Measurements from ENCODE around the gene CDH11. TPM values are rescaled to one million over a fixed set of nuclear protein-coding genes. Genes with fewer than 3 reads are reported as not detected.

The CDH11 gene
- total and polyA plus RNA-seq, 10 of the 15 experiments (the other 5 are each of a cell fraction or from before 2014, with no cell fraction given) = 0.31 to 9.7 (median 0.87) TPM

GRCh38 chr16:65111306-65111705 is 10.6 kb downstream of the CDH11 start (continued):
- no peak for TF ChIP-seq PRDM15 (CRISPR knock-in tag; IDR thresholded peaks at IDR 0.05)
- no peak for TF ChIP-seq GABPA (IDR thresholded peaks at IDR 0.05; ENCODE audit: low read depth)
- no peak for TF ChIP-seq SMC3 (IDR thresholded peaks at IDR 0.05; ENCODE audit: borderline replicate concordance, low read length)
- TF ChIP-seq CBX3 (IDR thresholded peaks at IDR 0.05; ENCODE audit: borderline replicate concordance, low read depth) = no peak
- no peak for TF ChIP-seq TCF12 (IDR thresholded peaks at IDR 0.05; ENCODE audit: low read depth, low read length)

DNA sequence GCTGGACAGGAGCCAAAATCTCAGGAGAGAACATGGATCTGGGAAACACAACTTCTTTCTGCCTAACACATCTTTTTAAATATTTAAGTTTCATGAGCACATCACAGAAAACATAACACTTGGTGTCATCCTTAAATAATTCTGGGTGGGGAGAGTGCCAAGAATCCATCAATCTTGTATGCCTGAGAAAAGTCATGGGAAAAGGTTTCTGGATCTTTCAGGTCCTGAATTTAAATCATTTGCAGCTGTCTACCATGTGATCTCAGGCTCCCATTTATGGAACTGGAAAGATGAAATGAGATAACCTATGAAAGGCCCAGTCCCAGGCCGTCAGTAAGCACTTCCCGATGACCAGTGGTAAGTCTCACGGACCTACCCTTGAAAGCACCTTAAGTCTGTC is 15.1 kb downstream of the CDH11 start:
- H4K20me1 ChIP-seq (ENCODE audit: control insufficient read depth, insufficient read depth) = no peaks in the 10 kb centered on the region
- H3K4me2 ChIP-seq (ENCODE audit: control insufficient read depth, insufficient read depth) = no peak overlapping the region
- no peak for TF ChIP-seq IKZF2 (IDR thresholded peaks at IDR 0.05)
- no peak for TF ChIP-seq RELA (IDR thresholded peaks at IDR 0.05; ENCODE audit: borderline replicate concordance, partially characterized antibody)
- TF ChIP-seq LARP7 (IDR thresholded peaks at IDR 0.05) = no peak
- TF ChIP-seq MEF2A (IDR thresholded peaks at IDR 0.05; ENCODE audit: insufficient read depth, low read depth, low read length) = no peak
- no peak for TF ChIP-seq GATAD2B (conservative IDR thresholded peaks at IDR 0.05; ENCODE audit: low read depth)
- TF ChIP-seq HDAC6 (IDR thresholded peaks at IDR 0.05; ENCODE audit: unreplicated experiment) = no peak
- no peak for TF ChIP-seq EZH2 (IDR thresholded peaks at IDR 0.05; ENCODE audit: borderline replicate concordance, control insufficient read depth, low read depth, low read length)
- no peak for TF ChIP-seq PML (IDR thresholded peaks at IDR 0.05; ENCODE audit: low read length)
- TF ChIP-seq, protein P1, sequence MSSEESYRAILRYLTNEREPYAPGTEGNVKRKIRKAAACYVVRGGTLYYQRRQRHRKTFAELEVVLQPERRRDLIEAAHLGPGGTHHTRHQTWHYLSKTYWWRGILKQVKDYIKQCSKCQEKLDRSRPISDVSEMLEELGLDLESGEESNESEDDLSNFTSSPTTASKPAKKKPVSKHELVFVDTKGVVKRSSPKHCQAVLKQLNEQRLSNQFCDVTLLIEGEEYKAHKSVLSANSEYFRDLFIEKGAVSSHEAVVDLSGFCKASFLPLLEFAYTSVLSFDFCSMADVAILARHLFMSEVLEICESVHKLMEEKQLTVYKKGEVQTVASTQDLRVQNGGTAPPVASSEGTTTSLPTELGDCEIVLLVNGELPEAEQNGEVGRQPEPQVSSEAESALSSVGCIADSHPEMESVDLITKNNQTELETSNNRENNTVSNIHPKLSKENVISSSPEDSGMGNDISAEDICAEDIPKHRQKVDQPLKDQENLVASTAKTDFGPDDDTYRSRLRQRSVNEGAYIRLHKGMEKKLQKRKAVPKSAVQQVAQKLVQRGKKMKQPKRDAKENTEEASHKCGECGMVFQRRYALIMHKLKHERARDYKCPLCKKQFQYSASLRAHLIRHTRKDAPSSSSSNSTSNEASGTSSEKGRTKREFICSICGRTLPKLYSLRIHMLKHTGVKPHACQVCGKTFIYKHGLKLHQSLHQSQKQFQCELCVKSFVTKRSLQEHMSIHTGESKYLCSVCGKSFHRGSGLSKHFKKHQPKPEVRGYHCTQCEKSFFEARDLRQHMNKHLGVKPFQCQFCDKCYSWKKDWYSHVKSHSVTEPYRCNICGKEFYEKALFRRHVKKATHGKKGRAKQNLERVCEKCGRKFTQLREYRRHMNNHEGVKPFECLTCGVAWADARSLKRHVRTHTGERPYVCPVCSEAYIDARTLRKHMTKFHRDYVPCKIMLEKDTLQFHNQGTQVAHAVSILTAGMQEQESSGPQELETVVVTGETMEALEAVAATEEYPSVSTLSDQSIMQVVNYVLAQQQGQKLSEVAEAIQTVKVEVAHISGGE (CRISPR knock-in tag; IDR thresholded peaks at IDR 0.05) = no peak
- TF ChIP-seq SIX5 (IDR thresholded peaks at IDR 0.05; ENCODE audit: low read depth, low read length, severe bottlenecking) = no peak
- no peak for TF ChIP-seq NFIC (IDR thresholded peaks at IDR 0.05; ENCODE audit: low read depth, low read length)
- TF ChIP-seq ZNF207 (IDR thresholded peaks at IDR 0.05; ENCODE audit: borderline replicate concordance) = no peak
- TF ChIP-seq TCF12 (IDR thresholded peaks at IDR 0.05; ENCODE audit: low read depth, low read length) = no peak
- TF ChIP-seq NR2C2 (IDR thresholded peaks at IDR 0.05; ENCODE audit: borderline replicate concordance, control insufficient read depth, insufficient read length, low read depth) = no peak
- no peaks in the 10 kb centered on the region for H3K27me3 ChIP-seq (replicated peaks in 1 of 2; ENCODE audit: control insufficient read depth in 2 of 2, insufficient read depth in 2 of 2, low read length in 1 of 2)
- 29% methylated on average over 3 of the region's 3 CpGs for WGBS (ENCODE audit: insufficient coverage, insufficient replicate concordance, low lambda C conversion rate, missing lambda C conversion rate)
- H3K9me3 ChIP-seq (replicated peaks; ENCODE audit: control insufficient read depth, insufficient read depth, low read length) = no peaks in the 10 kb centered on the region
- no peak overlapping the region for H3K9ac ChIP-seq (ENCODE audit: control insufficient read depth, insufficient read depth, low read length)
- RAD21 ChIA-PET (ENCODE audit: unreplicated experiment) = no interaction called here
- intact Hi-C loops (cut with micrococcal nuclease; ENCODE audit: unreplicated experiment) = no loop called here
- no peak overlapping the region for H3K27ac ChIP-seq (ENCODE audit: control insufficient read depth, insufficient read depth)
- in situ Hi-C loops (cut with MboI) = loop anchor here (25.0 kb wide), 1 partner anchor 1019 kb away; no protein-coding TSS in a partner anchor
- no peak overlapping the region for H2AFZ ChIP-seq (ENCODE audit: control insufficient read depth, low read depth, low read length)
- no peak for FAIRE-seq
- H3K4me3 ChIP-seq = no peak overlapping the region
- no peak for ATAC-seq
- no peaks in the 10 kb centered on the region for H3K79me2 ChIP-seq (ENCODE audit: control insufficient read depth, insufficient read depth, low read length)
- SMC1A ChIA-PET (ENCODE audit: uncharacterized antibody, unreplicated experiment) = no interaction called here
- H3K36me3 ChIP-seq (ENCODE audit: control insufficient read depth in 2 of 2, insufficient read depth in 2 of 2, low read length in 1 of 2) = no peaks in the 10 kb centered on the region
- no peaks in the 10 kb centered on the region for H3K4me1 ChIP-seq (ENCODE audit: control insufficient read depth, insufficient read depth, low read length)
- BruUV-seq (replicated peaks) = no TSS peak
- no peak for DNase-seq (ENCODE audit: low read depth, low spot score)
- CTCF ChIA-PET = interaction anchor here (1.6 kb wide), 1 partner anchor 10 kb away, joined by 4 read pairs; no protein-coding TSS in a partner anchor
- POLR2A ChIA-PET = no interaction called here

All from GM12878 (cell line).